Panc1 (cell line): ENCODE measurements around the gene CCDC121. TPM values are rescaled to one million over a fixed set of nuclear protein-coding genes. Genes with fewer than 3 reads are reported as not detected.

Source experiments
- ATAC-seq: fragments of 200-7000 bp; cut with Tn5 transposase; 2 replicates; pipeline ENCODE4 v1.9.1; 2020; ENCODE audit warnings: mild to moderate bottlenecking, moderate library complexity
- BruUV-seq: library from RNA; stranded (reverse); fragments of 400-500 nt; replicated peaks from 2 replicates; lab custom pipeline; 2021; lab: Mats Ljungman, UMichigan
- CTCF ChIA-PET: fragments of 300-600 bp; sonication (Branson Sonifier 250); formaldehyde crosslinking; loops from one replicate; lab custom pipeline; 2022; ENCODE audit warnings: antibody characterized with exemption; lab: Charles Lee
- POLR2A ChIA-PET: fragments of 300-600 bp; sonication (Branson Sonifier 250); formaldehyde crosslinking; loops from one replicate; lab custom pipeline; 2022; ENCODE audit warnings: antibody characterized with exemption; lab: Charles Lee
- DNase-seq: peaks from one replicate; pipeline ENCODE4 v3.0.0-alpha.2; 2010; ENCODE audit warnings: low read depth, low spot score
- H3K27ac ChIP-seq: 2 replicates; pipeline ENCODE4 v1.5.1; 2011; ENCODE audit warnings: mild to moderate bottlenecking, low read length, inconsistent platforms
- H3K27me3 ChIP-seq: fragments of 200-500 bp; sonication (Bioruptor generic); 2 replicates; pipeline ENCODE4 v1.6.0; 2014; ENCODE audit warnings: low read length, inconsistent platforms; ENCODE audit not compliant: control insufficient read depth, insufficient read depth
- H3K36me3 ChIP-seq: fragments of 200-500 bp; sonication (Bioruptor generic); 2 replicates; pipeline ENCODE4 v1.5.1; 2014; ENCODE audit warnings: inconsistent platforms, mild to moderate bottlenecking, low read length, moderate library complexity; ENCODE audit not compliant: control insufficient read depth, insufficient read depth
- H3K4me1 ChIP-seq: 2 replicates; pipeline ENCODE4 v1.5.1; 2011; ENCODE audit warnings: inconsistent platforms, mild to moderate bottlenecking, low read length, moderate library complexity; ENCODE audit not compliant: control insufficient read depth, insufficient read depth
- H3K4me3 ChIP-seq, 2 experiments: 2 replicates each; pipeline ENCODE4 v1.5.1; 2011 to 2012; ENCODE audit warnings: low read depth in 2 of 2, low read length in 2 of 2, mild to moderate bottlenecking in 2 of 2, inconsistent platforms in 1 of 2, moderate library complexity in 1 of 2
- H3K9me3 ChIP-seq: fragments of 200-500 bp; sonication (Bioruptor generic); 2 replicates; pipeline ENCODE4 v1.5.1; 2014; ENCODE audit warnings: low read depth, mild to moderate bottlenecking, inconsistent platforms, low read length, moderate library complexity; ENCODE audit not compliant: control insufficient read depth, insufficient read depth
- CTCF ChIP-seq: fragments of 450-650 bp; IDR thresholded peaks from 2 replicates; pipeline ENCODE4 v1.5.1; 2017; ENCODE audit warnings: mild to moderate bottlenecking
- POLR2AphosphoS5 ChIP-seq: IDR thresholded peaks from 2 replicates; pipeline ENCODE4 v1.6.1; 2012; ENCODE audit warnings: mild to moderate bottlenecking, low read depth, low read length, moderate library complexity
- REST ChIP-seq, 2 experiments: IDR thresholded peaks; 2 replicates each; pipeline ENCODE4 v1.6.1; 2011 to 2012; ENCODE audit warnings: low read depth in 2 of 2, control low read depth in 1 of 2, low read length in 1 of 2, mild to moderate bottlenecking in 1 of 2, moderate library complexity in 1 of 2; ENCODE audit not compliant: insufficient read depth in 1 of 2
- SIN3A ChIP-seq: IDR thresholded peaks from 2 replicates; pipeline ENCODE4 v1.6.1; 2012; ENCODE audit warnings: low read depth, mild to moderate bottlenecking, low read length, moderate library complexity, borderline replicate concordance; ENCODE audit not compliant: insufficient read depth
- TCF7L2 ChIP-seq: IDR thresholded peaks from 2 replicates; pipeline ENCODE4 v1.6.1; 2011; ENCODE audit warnings: mild to moderate bottlenecking, low read depth, low read length, inconsistent platforms
- in situ Hi-C: cut with HindIII; loops from 2 replicates; pipeline ENCODE4 v1.10.0; 2016; ENCODE audit warnings: low sequenced_read_pairs, low pct_unique_long_range_greater_than_20kb
- intact Hi-C: fragments of 100-400 bp; cut with micrococcal nuclease; formaldehyde crosslinking; loops from one replicate; pipeline ENCODE4 v1.10.0; 2022; ENCODE audit not compliant: unreplicated experiment
- total RNA-seq: library from RNA; stranded (reverse); gene quantifications from one replicate; pipeline ENCODE4 v1.2.1, GENCODE V29; 2021; ENCODE audit not compliant: unreplicated experiment

CCDC121 gene
- total RNA-seq, 1 experiment from 2014 or later: 5.9 TPM

GRCh38 chr2:27655155-27655951 lies 26.5 kb upstream of the CCDC121 start:
- intact Hi-C loops (no loop called here), in situ Hi-C loops (no loop called here)
- ChIA-PET POLR2A (no interaction called here), CTCF (no interaction called here)
- DNase-seq (no peak), ATAC-seq (0 out of 2 replicates have a peak, but pooled peaks have one; percentile 58)
- TF ChIP-seq CTCF (no peak), REST (IDR thresholded peaks at IDR 0.05; ENCODE audit: insufficient read depth in 1 of 2, low read depth in 2 of 2, low read length in 1 of 2) (no peak), SIN3A (no peak), TCF7L2 (no peak), POLR2AphosphoS5 (no peak)
- Histone ChIP-seq H3K27ac (no peak overlapping the region), H3K9me3 (no peaks in the 10 kb centered on the region), H3K4me1 (no peaks in the 10 kb centered on the region), H3K4me3 (no peak overlapping the region), H3K36me3 (peaks cover 23% of the 10 kb centered on the region), H3K27me3 (no peaks in the 10 kb centered on the region)
- BruUV-seq: no TSS peak

GRCh38 chr2:27653397-27653796 lies 24.6 kb upstream of the CCDC121 start:
- TF ChIP-seq REST (IDR thresholded peaks at IDR 0.05; ENCODE audit: insufficient read depth in 1 of 2, low read depth in 2 of 2, low read length in 1 of 2): no peak
- no peak for TF ChIP-seq CTCF
- TF ChIP-seq SIN3A: no peak
- TF ChIP-seq TCF7L2: no peak
- no peak for TF ChIP-seq POLR2AphosphoS5
- H3K27ac ChIP-seq: no peak overlapping the region
- H3K36me3 ChIP-seq: peaks cover 25% of the 10 kb centered on the region
- in situ Hi-C loops: no loop called here
- CTCF ChIA-PET: no interaction called here
- H3K27me3 ChIP-seq: no peaks in the 10 kb centered on the region
- H3K4me3 ChIP-seq: no peak overlapping the region
- BruUV-seq: no TSS peak
- POLR2A ChIA-PET: no interaction called here
- intact Hi-C loops: no loop called here
- no peak for DNase-seq
- no peaks in the 10 kb centered on the region for H3K9me3 ChIP-seq
- no peak; the same call in 1 of the 2 replicates for ATAC-seq
- H3K4me1 ChIP-seq: no peaks in the 10 kb centered on the region
